Liver (tissue), 9 donors: ENCODE results near the gene CACNB4. TPM values are rescaled to one million over a fixed set of nuclear protein-coding genes. Genes with fewer than 3 reads are reported as not detected.

Experiments
- DNase-seq: peaks from one replicate; pipeline ENCODE4 v3.0.0-alpha.2; 2017; ENCODE audit warnings: low spot score
- H3K27ac ChIP-seq, 2 donors: one replicate each; pipeline ENCODE4 v1.7.0; 2013; ENCODE audit warnings: inconsistent platforms in 2 of 2, low read length in 2 of 2, control low read depth in 1 of 2, low read depth in 1 of 2, mild to moderate bottlenecking in 1 of 2
- H3K27me3 ChIP-seq, 4 donors: one replicate each; pipeline versions ENCODE4 v1.6.1 to v1.7.0; 2013; ENCODE audit warnings: low read length in 3 of 4, inconsistent platforms in 1 of 4, mild to moderate bottlenecking in 1 of 4, moderate library complexity in 1 of 4; ENCODE audit not compliant: control insufficient read depth in 4 of 4, insufficient read depth in 4 of 4
- H3K36me3 ChIP-seq, 4 donors: one replicate each; pipeline versions ENCODE4 v1.6.1 to v1.7.0; 2013; ENCODE audit warnings: low read length in 3 of 4, mild to moderate bottlenecking in 3 of 4, low read depth in 1 of 4, moderate library complexity in 1 of 4; ENCODE audit not compliant: control insufficient read depth in 4 of 4, insufficient read depth in 3 of 4
- H3K4me1 ChIP-seq, 4 donors: one replicate each; pipeline versions ENCODE4 v1.6.1 to v1.7.0; 2013; ENCODE audit warnings: low read length in 3 of 4, mild to moderate bottlenecking in 3 of 4, moderate library complexity in 1 of 4; ENCODE audit not compliant: control insufficient read depth in 4 of 4, insufficient read depth in 4 of 4
- H3K4me3 ChIP-seq, 3 donors: one replicate each; pipeline versions ENCODE4 v1.6.1 to v1.7.0; 2013; ENCODE audit warnings: low read length in 3 of 3, control low read depth in 1 of 3, low read depth in 1 of 3, mild to moderate bottlenecking in 1 of 3
- H3K9ac ChIP-seq, 2 donors: one replicate each; pipeline ENCODE4 v1.7.0; 2013; ENCODE audit warnings: low read length in 2 of 2, mild to moderate bottlenecking in 2 of 2, moderate library complexity in 2 of 2, control low read depth in 1 of 2, low read depth in 1 of 2
- H3K9me3 ChIP-seq, 4 donors: one replicate each; pipeline versions ENCODE4 v1.6.1 to v1.7.0; 2013; ENCODE audit warnings: low read length in 3 of 4; ENCODE audit not compliant: control insufficient read depth in 4 of 4
- ATF3 ChIP-seq: IDR thresholded peaks from 2 replicates; pipeline ENCODE4 v1.6.1; 2016; ENCODE audit warnings: antibody characterized with exemption
- EGR1 ChIP-seq, 2 donors: IDR thresholded peaks; 2 replicates each; pipeline ENCODE4 v1.6.1; 2016 to 2018; ENCODE audit warnings: antibody characterized with exemption in 2 of 2, low read depth in 2 of 2
- FOXA1 ChIP-seq: IDR thresholded peaks from 2 replicates; pipeline ENCODE4 v1.6.1; 2016; ENCODE audit warnings: antibody characterized with exemption
- FOXA2 ChIP-seq: IDR thresholded peaks from 2 replicates; pipeline ENCODE4 v1.6.1; 2016; ENCODE audit warnings: antibody characterized with exemption
- GABPA ChIP-seq, 2 donors: IDR thresholded peaks in 1 of 2; conservative IDR thresholded peaks in 1 of 2; 2 replicates each; pipeline ENCODE4 v1.6.1; 2016; ENCODE audit warnings: antibody characterized with exemption in 2 of 2, mild to moderate bottlenecking in 1 of 2, moderate library complexity in 1 of 2
- HNF4A ChIP-seq, 2 donors: conservative IDR thresholded peaks; 2 replicates each; pipeline ENCODE4 v1.6.1; 2016; ENCODE audit warnings: antibody characterized with exemption in 2 of 2, mild to moderate bottlenecking in 2 of 2
- HNF4G ChIP-seq: IDR thresholded peaks from 2 replicates; pipeline ENCODE4 v1.6.1; 2016; ENCODE audit warnings: antibody characterized with exemption
- JUND ChIP-seq, 2 donors: IDR thresholded peaks; 2 replicates each; pipeline ENCODE4 v1.6.1; 2016; ENCODE audit warnings: antibody characterized with exemption in 2 of 2
- NR2F2 ChIP-seq: IDR thresholded peaks from 2 replicates; pipeline ENCODE4 v1.6.1; 2016; ENCODE audit warnings: antibody characterized with exemption
- RAD21 ChIP-seq, 2 donors: IDR thresholded peaks; 2 replicates each; pipeline ENCODE4 v1.6.1; 2016; ENCODE audit warnings: antibody characterized with exemption in 2 of 2, mild to moderate bottlenecking in 2 of 2
- REST ChIP-seq: IDR thresholded peaks from 2 replicates; pipeline ENCODE4 v1.6.1; 2016; ENCODE audit warnings: antibody characterized with exemption, mild to moderate bottlenecking
- RXRA ChIP-seq, 2 donors: IDR thresholded peaks; 2 replicates each; pipeline ENCODE4 v1.6.1; 2017 to 2018; ENCODE audit warnings: antibody characterized with exemption in 2 of 2, mild to moderate bottlenecking in 1 of 2
- SP1 ChIP-seq: IDR thresholded peaks from 2 replicates; pipeline ENCODE4 v1.6.1; 2018; ENCODE audit warnings: antibody characterized with exemption, mild to moderate bottlenecking
- TAF1 ChIP-seq: conservative IDR thresholded peaks from 2 replicates; pipeline ENCODE4 v1.6.1; 2016; ENCODE audit warnings: antibody characterized with exemption, mild to moderate bottlenecking
- YY1 ChIP-seq: IDR thresholded peaks from 2 replicates; pipeline ENCODE4 v1.6.1; 2016; ENCODE audit warnings: antibody characterized with exemption, mild to moderate bottlenecking
- ZBTB33 ChIP-seq: IDR thresholded peaks from 2 replicates; pipeline ENCODE4 v1.6.1; 2016; ENCODE audit warnings: antibody characterized with exemption
- WGBS: extraction: QIAGEN DNeasy Blood & Tissue Kit; methylation state at CpG from one replicate; pipeline ENCODE4 v1.1.7; 2013; 5-methylcytosine and 5-hydroxymethylcytosine counted together
- polyA plus RNA-seq, 2 donors: library from polyadenylated mRNA; stranded (reverse) in 1 of 2; unstranded in 1 of 2; fragments of 200-250 nt in 1 of 2; fragments of >200 nt in 1 of 2; fragmentation: Nextera tagmentation in 1 of 2; extraction: Ambion mirVana in 1 of 2; gene quantifications; one replicate each; pipeline versions ENCODE4 v1.2.1 to v1.2.3, GENCODE V29; 2013 to 2015
- total RNA-seq, 2 donors: library from RNA; depleted of rRNA; stranded (reverse); fragments of >200 nt; gene quantifications; one replicate each; pipeline ENCODE4 v1.2.3, GENCODE V29; 2014
- TF ChIP-seq, protein P1 (sequence below): IDR thresholded peaks from 2 replicates; pipeline ENCODE4 v1.6.1; 2016; ENCODE audit warnings: antibody characterized with exemption
- TF ChIP-seq, protein P2 (sequence below): fragments of 150-350 bp; IDR thresholded peaks from 2 replicates; pipeline ENCODE4 v1.5.1; 2017; ENCODE audit warnings: improper control_type of control experiment, low read depth, low read length; ENCODE audit not compliant: missing input control
- donor health status: healthy.
- donor health status: healthy.
- donor health status: healthy.
- donor health status: healthy.
- donor health status: healthy.

Gene CACNB4
- total and polyA plus RNA-seq, 4 donors: 0.02 to 0.50 (median 0.21) TPM

DNA sequence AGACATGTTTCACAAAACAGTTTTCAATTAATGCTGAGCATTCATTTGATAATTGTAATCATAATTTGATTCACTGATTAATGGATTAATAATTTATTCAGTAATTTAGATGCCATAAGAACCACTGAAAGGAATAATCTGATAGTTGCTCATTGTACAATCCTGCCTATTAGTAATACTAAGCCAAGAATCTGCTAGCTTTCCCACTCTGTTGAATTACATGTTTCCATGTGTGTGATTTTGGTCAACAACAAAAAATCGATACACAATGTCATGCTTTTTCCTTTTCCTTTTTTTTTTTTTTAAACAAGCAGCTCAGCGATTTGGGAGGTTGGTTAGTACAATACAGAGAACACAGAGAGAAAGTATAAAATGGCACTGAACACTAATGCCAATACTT is 296.5 kb downstream of the CACNB4 start:
- Histone ChIP-seq H3K4me1 (no peaks in the 10 kb centered on the region), H3K27ac (no peak overlapping the region), H3K27me3 (no peaks in the 10 kb centered on the region), H3K4me3 (no peak overlapping the region), H3K36me3 (peaks cover 0 to 26% (median 11%) of the 10 kb centered on the region in 4 donors), H3K9me3 (no peaks in the 10 kb centered on the region), H3K9ac (no peak overlapping the region)
- WGBS: 90% methylated on average over 2 of the region's 2 CpGs
- no peak for DNase-seq
- no peak for TF ChIP-seq YY1
- TF ChIP-seq, protein P1, sequence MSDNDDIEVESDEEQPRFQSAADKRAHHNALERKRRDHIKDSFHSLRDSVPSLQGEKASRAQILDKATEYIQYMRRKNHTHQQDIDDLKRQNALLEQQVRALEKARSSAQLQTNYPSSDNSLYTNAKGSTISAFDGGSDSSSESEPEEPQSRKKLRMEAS: no peak
- no peak for TF ChIP-seq HNF4G
- no peak for TF ChIP-seq FOXA2
- TF ChIP-seq ZBTB33: no peak

- H3K27me3 ChIP-seq: no peaks in the 10 kb centered on the region
- H3K27ac ChIP-seq: no peak overlapping the region
- DNase-seq: no peak
- 97% methylated on average over 3 of the region's 3 CpGs for WGBS
- H3K36me3 ChIP-seq: peaks cover 0 to 12% (median 3%) of the 10 kb centered on the region in 4 donors
- no peaks in the 10 kb centered on the region for H3K4me1 ChIP-seq
- no peak overlapping the region for H3K4me3 ChIP-seq
- TF ChIP-seq, protein P2, sequence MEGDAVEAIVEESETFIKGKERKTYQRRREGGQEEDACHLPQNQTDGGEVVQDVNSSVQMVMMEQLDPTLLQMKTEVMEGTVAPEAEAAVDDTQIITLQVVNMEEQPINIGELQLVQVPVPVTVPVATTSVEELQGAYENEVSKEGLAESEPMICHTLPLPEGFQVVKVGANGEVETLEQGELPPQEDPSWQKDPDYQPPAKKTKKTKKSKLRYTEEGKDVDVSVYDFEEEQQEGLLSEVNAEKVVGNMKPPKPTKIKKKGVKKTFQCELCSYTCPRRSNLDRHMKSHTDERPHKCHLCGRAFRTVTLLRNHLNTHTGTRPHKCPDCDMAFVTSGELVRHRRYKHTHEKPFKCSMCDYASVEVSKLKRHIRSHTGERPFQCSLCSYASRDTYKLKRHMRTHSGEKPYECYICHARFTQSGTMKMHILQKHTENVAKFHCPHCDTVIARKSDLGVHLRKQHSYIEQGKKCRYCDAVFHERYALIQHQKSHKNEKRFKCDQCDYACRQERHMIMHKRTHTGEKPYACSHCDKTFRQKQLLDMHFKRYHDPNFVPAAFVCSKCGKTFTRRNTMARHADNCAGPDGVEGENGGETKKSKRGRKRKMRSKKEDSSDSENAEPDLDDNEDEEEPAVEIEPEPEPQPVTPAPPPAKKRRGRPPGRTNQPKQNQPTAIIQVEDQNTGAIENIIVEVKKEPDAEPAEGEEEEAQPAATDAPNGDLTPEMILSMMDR: no peak
- TF ChIP-seq ATF3 (no peak), YY1 (no peak), FOXA1 (no peak), RAD21 (IDR thresholded peaks at IDR 0.05) (no peak), TAF1 (no peak), NR2F2 (no peak), FOXA2 (no peak), SP1 (no peak), RXRA (IDR thresholded peaks at IDR 0.05) (no peak), HNF4G (no peak), JUND (IDR thresholded peaks at IDR 0.05) (no peak), HNF4A (conservative IDR thresholded peaks at IDR 0.05) (no peak), ZBTB33 (no peak), GABPA (IDR thresholded peaks at IDR 0.05 in 1 of 2, conservative IDR thresholded peaks at IDR 0.05 in 1 of 2) (no peak), REST (no peak), EGR1 (IDR thresholded peaks at IDR 0.05; ENCODE audit: low read depth in 2 of 2) (no peak)
- TF ChIP-seq, protein P1: no peak
- no peak overlapping the region for H3K9ac ChIP-seq
- no peaks in the 10 kb centered on the region for H3K9me3 ChIP-seq
These were observed 299.0 kb downstream of the CACNB4 start for GRCh38 chr2:151799886-151800292.
